GM18507 (cell line): ENCODE data around the gene CYP4A22.
"Not testable (repeated sequence)": the region's sequence is repeated elsewhere in the genome, so short reads cannot be mapped to it uniquely, and the experiment has no call there.

ENCODE experiments used
- DNase-seq: peaks from one replicate; pipeline ENCODE4 v3.0.0; 2011; ENCODE audit warnings: low read depth; ENCODE audit not compliant: insufficient read length; ENCODE audit errors: extremely low spot score
- FAIRE-seq: peaks from 2 replicates; lab custom pipeline; 2011; peaks lifted over from hg19 to GRCh38; lab: Jason Lieb, UNC

The CYP4A22 gene, protein sequence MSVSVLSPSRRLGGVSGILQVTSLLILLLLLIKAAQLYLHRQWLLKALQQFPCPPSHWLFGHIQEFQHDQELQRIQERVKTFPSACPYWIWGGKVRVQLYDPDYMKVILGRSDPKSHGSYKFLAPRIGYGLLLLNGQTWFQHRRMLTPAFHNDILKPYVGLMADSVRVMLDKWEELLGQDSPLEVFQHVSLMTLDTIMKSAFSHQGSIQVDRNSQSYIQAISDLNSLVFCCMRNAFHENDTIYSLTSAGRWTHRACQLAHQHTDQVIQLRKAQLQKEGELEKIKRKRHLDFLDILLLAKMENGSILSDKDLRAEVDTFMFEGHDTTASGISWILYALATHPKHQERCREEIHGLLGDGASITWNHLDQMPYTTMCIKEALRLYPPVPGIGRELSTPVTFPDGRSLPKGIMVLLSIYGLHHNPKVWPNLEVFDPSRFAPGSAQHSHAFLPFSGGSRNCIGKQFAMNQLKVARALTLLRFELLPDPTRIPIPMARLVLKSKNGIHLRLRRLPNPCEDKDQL

DNA sequence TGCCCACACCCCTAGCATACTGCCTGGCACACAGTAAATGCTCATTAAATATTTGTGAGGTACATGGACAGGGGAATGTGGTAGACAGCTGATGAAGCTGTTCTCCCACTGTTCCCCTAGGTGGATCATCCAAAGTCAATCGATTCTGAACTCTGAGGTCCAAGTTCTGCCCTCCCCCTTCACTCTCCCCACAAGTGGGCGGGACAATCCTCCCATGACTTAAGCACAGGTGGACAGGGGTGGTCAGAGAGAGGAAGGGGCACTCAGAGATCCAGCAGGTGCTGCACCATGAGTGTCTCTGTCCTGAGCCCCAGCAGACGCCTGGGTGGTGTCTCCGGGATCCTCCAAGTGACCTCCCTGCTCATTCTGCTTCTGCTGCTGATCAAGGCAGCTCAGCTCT is at the start of gene CYP4A22:
Gene CYP4A22 (plus strand): TSS at position 244 of the 400 bp plus-strand sequence. CDS start 45 bp downstream, at position 289.
- no peak for FAIRE-seq

DNA sequence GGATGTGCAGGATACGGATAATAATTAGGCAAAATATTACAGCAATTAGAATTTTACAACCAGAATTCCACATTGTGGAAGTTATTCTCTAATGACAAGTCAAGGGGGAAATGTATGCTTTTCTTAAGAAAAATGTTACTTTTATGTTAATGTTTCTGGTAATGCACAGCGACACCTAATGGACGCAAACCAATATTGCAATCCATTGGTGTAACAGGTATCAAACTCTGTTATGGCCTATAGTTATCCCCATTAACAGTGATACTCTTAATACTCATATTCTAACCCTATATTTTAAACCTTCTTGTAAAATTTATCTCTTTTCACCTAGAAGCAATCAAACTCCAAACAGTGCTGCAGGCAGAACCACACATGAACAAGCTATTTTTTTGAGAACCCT is 47.9 kb upstream of the CYP4A22 start:
- not testable (repeated sequence) for DNase-seq
- FAIRE-seq, result peak; percentile 63

More for the DNA sequence above, at the start of gene CYP4A22:
- no peak for DNase-seq

DNA sequence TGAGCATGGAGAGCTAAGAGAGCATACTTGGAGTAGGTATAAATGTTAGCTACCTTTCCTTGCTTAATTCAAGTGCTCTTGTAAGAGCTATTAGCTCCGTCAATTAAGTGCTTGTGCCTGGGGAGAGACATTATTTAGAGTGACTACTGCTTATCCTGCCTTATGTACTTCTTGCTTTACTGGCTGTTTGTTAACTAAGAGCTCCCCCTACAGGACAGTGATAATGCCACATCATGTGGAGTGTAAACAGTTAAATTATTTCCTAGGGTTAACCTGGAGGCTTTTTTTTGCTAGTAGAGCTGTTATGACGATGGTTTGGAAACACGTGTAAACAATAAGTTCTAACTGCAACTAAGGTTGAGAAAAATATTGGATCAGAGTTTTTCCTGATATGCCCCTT is 45.8 kb upstream of the CYP4A22 start:
- not testable (repeated sequence) for DNase-seq
- peak; percentile 68 for FAIRE-seq

- FAIRE-seq (no peak), DNase-seq (no peak)
Observed at GRCh38 chr1:47104816-47105215, 32.4 kb upstream of the CYP4A22 start.

- FAIRE-seq (no peak), DNase-seq (no peak)
Observed at GRCh38 chr1:47106792-47107191, 30.4 kb upstream of the CYP4A22 start.

DNA sequence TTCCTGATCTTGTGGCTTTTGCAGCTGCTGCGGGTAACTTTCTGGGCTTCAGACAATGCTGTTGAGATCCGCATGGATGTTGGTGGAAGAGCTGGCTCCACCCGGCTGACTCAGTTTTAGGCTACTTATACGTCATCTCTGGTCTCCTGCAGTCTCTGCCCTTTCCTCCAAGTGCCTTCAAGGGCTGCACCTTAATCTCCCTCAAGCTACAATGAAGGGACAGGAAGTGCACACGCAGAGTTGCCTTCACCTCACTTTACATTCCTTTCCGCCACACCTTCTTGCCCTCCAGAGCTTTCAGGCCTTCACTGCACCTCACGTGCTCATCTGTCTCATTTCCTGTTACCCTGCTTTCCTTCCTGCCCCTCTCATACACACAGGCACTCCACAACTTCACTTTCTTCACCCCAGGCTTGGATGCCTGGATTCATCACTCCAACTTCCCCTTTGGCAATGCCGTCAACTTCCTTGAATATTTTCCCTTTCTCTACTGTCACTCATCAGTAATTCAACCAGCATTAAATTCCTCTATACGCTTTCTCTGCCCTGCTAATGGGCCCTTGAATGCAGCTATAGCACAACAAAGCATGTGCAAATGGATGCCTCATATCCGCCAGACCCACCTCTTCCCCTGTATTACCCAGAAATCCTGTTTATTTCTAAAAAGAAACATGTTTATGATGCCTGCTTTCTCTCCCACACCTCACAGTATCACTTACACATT is 29.2 kb upstream of the CYP4A22 start:
- not testable (repeated sequence) for DNase-seq
- FAIRE-seq, result peak; percentile 54

DNA sequence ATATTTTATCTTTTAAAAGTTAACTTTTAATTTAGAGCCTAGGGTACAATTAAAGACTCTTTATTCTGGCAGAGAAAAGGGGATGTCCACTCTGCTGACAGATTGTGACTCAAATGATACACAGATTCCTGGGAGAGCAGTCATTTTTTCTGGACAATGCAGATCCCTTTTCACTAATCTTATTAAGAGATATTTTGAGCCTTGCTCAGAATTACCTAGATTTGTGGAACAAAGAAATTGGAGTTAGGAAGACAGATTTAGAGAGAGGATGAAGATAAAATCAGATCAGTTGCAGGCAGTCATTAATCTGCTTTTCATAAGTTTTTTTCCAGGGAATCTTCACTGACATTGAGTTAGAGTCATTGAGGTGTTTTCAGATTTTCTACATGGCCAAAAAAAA is 27.8 kb upstream of the CYP4A22 start:
- not testable (repeated sequence) for DNase-seq, FAIRE-seq

DNA sequence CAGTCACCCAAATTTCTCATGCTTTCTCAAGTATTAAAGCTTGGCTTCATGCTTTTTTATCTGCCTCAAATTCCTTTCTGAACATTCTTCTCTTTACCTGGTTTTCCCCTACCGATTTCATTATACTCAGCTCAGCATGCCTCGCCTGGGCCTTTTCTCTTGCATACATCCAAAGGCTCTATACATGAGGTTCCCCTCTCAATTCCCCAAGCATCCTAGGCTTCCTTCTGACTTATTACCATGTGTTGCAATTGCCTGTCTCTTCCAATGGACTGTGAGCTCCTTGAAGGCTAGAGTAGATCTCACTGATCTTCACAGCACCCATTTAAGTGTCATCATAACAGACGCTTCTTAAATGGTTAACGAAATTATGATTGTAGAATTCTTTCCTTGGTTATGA is 24.1 kb upstream of the CYP4A22 start:
- no peak for FAIRE-seq
- no peak for DNase-seq

DNA sequence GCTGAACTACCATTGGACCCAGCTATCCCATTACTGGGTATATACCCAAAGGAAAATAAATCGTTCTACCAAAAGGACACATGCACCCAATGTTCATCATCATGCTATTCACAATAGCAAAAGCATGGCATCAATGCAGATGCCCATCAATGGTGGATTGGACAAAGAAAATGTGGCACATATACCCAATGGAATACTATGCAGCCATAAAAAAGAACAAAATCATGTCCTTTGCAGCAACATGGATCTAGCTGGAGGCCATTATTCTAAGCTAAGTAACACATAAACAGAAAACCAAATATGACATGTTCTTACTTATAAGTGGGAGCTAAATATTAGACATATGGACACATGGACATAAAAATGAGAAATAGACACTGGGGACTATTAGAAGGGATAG is 16.2 kb upstream of the CYP4A22 start:
- FAIRE-seq, DNase-seq: not testable (repeated sequence)

GRCh38 chr1:47124834-47125233 is 12.4 kb upstream of the CYP4A22 start:
- FAIRE-seq, DNase-seq: not testable (repeated sequence)

DNA sequence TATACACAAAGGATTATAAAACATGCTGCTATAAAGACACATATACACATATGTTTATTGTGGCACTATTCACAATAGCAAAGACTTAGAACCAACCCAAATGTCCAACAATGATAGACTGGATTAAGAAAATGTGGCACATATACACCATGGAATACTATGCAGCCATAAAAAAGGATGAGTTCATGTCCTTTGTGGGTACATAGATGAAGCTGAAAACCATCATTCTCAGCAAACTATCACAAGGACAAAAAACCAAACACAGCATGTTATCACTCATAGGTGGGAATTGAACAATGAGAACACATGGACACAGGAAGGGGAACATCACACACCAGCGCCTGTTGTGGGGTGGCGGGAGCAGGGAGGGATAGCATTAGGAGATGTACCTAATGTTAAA is 10.2 kb upstream of the CYP4A22 start:
- not testable (repeated sequence) for DNase-seq, FAIRE-seq

GRCh38 chr1:47128221-47128620 is 9.0 kb upstream of the CYP4A22 start:
- DNase-seq, result no peak
- no peak for FAIRE-seq

- not testable (repeated sequence) for FAIRE-seq, DNase-seq
Observed at GRCh38 chr1:47128854-47129253, 8.4 kb upstream of the CYP4A22 start.

DNA sequence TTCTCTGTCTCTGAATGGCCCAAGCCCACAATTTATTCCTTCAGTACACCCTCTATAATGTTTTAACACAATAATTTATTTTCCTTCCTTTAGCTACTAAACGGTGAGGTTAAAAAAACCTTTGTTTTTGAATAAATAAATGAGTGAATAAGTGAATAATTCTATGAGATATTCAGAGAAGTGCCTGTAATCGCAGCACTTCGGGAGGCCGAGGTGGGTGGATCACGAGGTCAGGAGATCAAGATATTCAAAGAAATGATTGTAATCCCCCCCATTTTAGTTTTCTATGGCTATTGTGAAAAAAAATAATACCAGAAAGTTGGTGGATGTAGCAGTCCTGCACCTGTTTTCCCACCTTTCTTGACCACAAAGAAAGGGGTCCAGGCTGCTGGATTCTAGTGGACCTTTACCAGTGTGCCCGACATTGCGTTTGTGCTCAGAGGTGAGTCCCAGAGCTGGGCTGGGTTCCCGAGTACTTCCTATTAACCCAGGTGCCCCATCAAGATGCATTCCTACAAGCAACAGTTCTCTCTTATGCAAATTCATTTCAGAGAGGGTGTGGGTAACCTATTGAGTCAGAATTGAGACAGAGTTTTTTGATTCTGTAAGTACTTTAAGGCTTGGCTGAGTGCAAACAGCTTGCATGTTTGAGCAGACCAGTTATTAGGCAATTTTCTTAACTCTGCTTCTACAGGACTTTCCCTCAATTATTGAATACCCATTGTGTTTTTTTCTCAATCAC is 7.6 kb upstream of the CYP4A22 start:
- not testable (repeated sequence) for DNase-seq, FAIRE-seq

DNA sequence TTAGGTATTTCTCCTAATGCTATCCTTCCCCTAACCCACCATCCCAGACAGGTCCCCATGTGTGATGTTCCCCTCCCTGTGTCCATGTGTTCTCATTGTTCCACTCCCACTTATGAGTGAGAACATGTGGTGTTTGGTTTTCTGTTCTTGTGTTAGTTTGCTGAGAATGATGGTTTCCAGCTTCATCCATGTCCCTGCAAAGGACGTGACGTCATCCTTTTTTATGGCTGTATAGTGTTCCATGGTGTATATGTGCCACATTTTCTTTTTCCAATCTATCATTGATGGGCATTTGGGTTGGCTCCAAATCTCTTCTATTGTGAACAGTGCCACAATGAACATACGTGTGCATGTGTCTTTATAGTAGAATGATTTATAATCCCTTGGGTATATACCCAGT is 4.6 kb upstream of the CYP4A22 start:
- not testable (repeated sequence) for FAIRE-seq

GRCh38 chr1:47137925-47138615 is 829 bp downstream of the CYP4A22 start:
- FAIRE-seq, result no peak
- DNase-seq, result no peak

More for the DNA sequence above, 4.6 kb upstream of the CYP4A22 start:
- not testable (repeated sequence) for DNase-seq

GRCh38 chr1:47140358-47140757 is 3.1 kb downstream of the CYP4A22 start:
- DNase-seq, FAIRE-seq: not testable (repeated sequence)

DNA sequence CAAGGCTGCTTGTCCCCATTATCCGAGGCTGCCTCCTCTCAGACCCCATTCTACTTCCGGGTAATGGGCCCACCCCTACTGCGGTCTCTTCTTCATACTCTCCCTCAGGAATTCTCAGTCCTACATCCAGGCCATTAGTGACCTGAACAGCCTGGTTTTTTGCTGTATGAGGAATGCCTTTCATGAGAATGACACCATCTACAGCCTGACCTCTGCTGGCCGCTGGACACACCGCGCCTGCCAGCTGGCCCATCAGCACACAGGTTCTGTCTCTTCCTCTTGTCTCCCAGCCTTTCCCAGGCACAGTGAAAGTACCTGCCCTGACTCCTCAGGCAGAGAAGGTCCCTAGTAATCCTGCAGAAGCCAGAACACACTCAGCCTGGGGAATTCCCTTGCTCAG is 6.4 kb downstream of the CYP4A22 start:
- not testable (repeated sequence) for DNase-seq, FAIRE-seq

DNA sequence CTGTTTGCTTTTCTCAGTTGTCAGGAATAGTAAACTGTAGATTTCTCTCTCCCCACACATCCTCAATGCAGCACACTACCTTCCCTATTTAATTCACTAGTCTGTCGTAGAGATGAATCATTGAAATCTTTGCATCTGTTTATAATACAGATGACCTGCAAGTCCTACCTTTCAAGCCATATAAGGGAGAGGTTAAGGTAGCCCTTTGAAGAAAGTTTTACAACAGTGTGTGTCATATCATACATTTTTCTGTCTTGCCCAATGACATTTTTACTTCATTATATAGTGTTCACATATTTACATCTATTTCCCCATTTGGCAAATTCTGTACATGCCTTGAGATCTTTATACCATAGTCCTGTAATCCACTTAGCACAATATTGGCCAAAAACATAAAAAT is 9.3 kb downstream of the CYP4A22 start:
- DNase-seq, FAIRE-seq: not testable (repeated sequence)
